DOHH2 (cell line): ENCODE data around the gene TRIM68.

Source experiments
- H3F3A ChIP-seq: fragments of 200-600 bp; sonication (generic), shearing (Covaris generic); 2 replicates; pipeline ENCODE4 v1.6.0; 2016; ENCODE audit warnings: antibody characterized with exemption, mild to moderate bottlenecking; ENCODE audit not compliant: control insufficient read depth, insufficient read depth
- H3K27ac ChIP-seq: fragments of 200-600 bp; sonication (generic); 2 replicates; pipeline ENCODE4 v1.5.1; 2014; ENCODE audit warnings: low read depth, mild to moderate bottlenecking, low read length, moderate library complexity
- H3K27me3 ChIP-seq: fragments of 200-600 bp; sonication (generic); 2 replicates; pipeline ENCODE4 v1.6.1; 2014; ENCODE audit warnings: mild to moderate bottlenecking, low read length, mixed read lengths; ENCODE audit not compliant: control insufficient read depth
- H3K36me3 ChIP-seq: fragments of 200-600 bp; sonication (generic); 2 replicates; pipeline ENCODE4 v1.6.1; 2014; ENCODE audit warnings: mild to moderate bottlenecking, low read length, moderate library complexity, mixed read lengths; ENCODE audit not compliant: control insufficient read depth
- H3K4me1 ChIP-seq: fragments of 200-600 bp; sonication (generic); 2 replicates; pipeline ENCODE4 v1.6.1; 2014; ENCODE audit warnings: mild to moderate bottlenecking, low read length, mixed read lengths; ENCODE audit not compliant: control insufficient read depth
- H3K4me2 ChIP-seq: fragments of 200-600 bp; sonication (generic); 2 replicates; pipeline ENCODE4 v1.6.0; 2014; ENCODE audit warnings: mild to moderate bottlenecking, low read length, moderate library complexity
- H3K4me3 ChIP-seq: fragments of 200-600 bp; sonication (generic); 2 replicates; pipeline ENCODE4 v1.5.1; 2014; ENCODE audit warnings: mild to moderate bottlenecking, low read length, mixed read lengths
- H3K79me2 ChIP-seq: fragments of 200-600 bp; sonication (generic); 2 replicates; pipeline ENCODE4 v1.6.1; 2014; ENCODE audit warnings: mild to moderate bottlenecking, low read length, mixed read lengths; ENCODE audit not compliant: control insufficient read depth
- H3K9me2 ChIP-seq: fragments of 200-600 bp; sonication (generic); replicated peaks from 2 replicates; pipeline ENCODE4 v1.6.1; 2014; ENCODE audit warnings: mild to moderate bottlenecking, low read length, mixed read lengths; ENCODE audit not compliant: control insufficient read depth
- H3K9me3 ChIP-seq: fragments of 200-600 bp; sonication (generic); 2 replicates; pipeline ENCODE4 v1.6.1; 2014; ENCODE audit warnings: antibody characterized with exemption, low read length, mixed read lengths; ENCODE audit not compliant: control insufficient read depth, insufficient read depth
- H4K20me1 ChIP-seq: fragments of 200-600 bp; sonication (generic); 2 replicates; pipeline ENCODE4 v1.6.0; 2014; ENCODE audit warnings: low read depth, mild to moderate bottlenecking, antibody characterized with exemption, low read length, moderate library complexity; ENCODE audit not compliant: control insufficient read depth, insufficient read depth
- EZH2phosphoT487 ChIP-seq: fragments of 200-600 bp; sonication (generic); IDR thresholded peaks from 2 replicates; pipeline ENCODE4 v1.6.1; 2017; ENCODE audit warnings: borderline replicate concordance, mild to moderate bottlenecking, antibody characterized with exemption, low read length, moderate library complexity, mixed read lengths
- TF ChIP-seq, protein P1 (sequence below): fragments of 200-600 bp; sonication (generic); IDR thresholded peaks from one replicate; pipeline ENCODE4 v1.5.1; 2014; ENCODE audit warnings: antibody characterized with exemption, mild to moderate bottlenecking, low read depth, low read length; ENCODE audit not compliant: poor library complexity, severe bottlenecking

The TRIM68 gene

DNA sequence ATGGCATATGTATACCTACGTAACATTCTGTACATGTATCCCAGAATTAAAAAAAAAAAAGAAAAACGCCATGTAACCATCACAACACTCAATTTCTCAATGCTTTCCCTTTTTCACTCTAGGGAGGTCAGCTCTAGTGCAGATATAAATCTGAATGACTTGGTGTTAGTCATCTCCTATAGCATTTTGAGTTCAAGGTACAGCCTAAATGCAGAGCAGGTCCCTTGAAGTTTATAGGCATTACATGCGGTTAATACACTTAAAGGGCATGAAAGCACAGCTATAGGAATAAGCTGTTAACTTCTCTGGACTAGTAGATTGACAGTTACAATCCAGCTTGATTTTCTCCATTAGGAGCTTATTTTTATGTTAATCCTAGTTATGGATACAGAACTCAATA is 42.7 kb downstream of the TRIM68 start:
- no peaks in the 10 kb centered on the region for H3K36me3 ChIP-seq
- H3K9me2 ChIP-seq: no peaks in the 10 kb centered on the region
- H3K27ac ChIP-seq: no peak overlapping the region
- no peak overlapping the region for H3K4me2 ChIP-seq
- H3K4me1 ChIP-seq: no peaks in the 10 kb centered on the region
- H3K9me3 ChIP-seq: no peaks in the 10 kb centered on the region
- H3K79me2 ChIP-seq: no peaks in the 10 kb centered on the region
- no peak for TF ChIP-seq EZH2phosphoT487
- no peak overlapping the region for H3K4me3 ChIP-seq
- no peaks in the 10 kb centered on the region for H3K27me3 ChIP-seq
- no peaks in the 10 kb centered on the region for H4K20me1 ChIP-seq
- H3F3A ChIP-seq: no peaks in the 10 kb centered on the region

- Histone ChIP-seq H3K36me3 (no peaks in the 10 kb centered on the region), H3F3A (no peaks in the 10 kb centered on the region), H3K4me2 (no peak overlapping the region), H4K20me1 (no peaks in the 10 kb centered on the region), H3K27me3 (no peaks in the 10 kb centered on the region), H3K79me2 (no peaks in the 10 kb centered on the region), H3K9me2 (no peaks in the 10 kb centered on the region), H3K9me3 (no peaks in the 10 kb centered on the region), H3K4me3 (no peak overlapping the region), H3K27ac (no peak overlapping the region), H3K4me1 (no peaks in the 10 kb centered on the region)
- TF ChIP-seq EZH2phosphoT487: no peak
- TF ChIP-seq, protein P1, sequence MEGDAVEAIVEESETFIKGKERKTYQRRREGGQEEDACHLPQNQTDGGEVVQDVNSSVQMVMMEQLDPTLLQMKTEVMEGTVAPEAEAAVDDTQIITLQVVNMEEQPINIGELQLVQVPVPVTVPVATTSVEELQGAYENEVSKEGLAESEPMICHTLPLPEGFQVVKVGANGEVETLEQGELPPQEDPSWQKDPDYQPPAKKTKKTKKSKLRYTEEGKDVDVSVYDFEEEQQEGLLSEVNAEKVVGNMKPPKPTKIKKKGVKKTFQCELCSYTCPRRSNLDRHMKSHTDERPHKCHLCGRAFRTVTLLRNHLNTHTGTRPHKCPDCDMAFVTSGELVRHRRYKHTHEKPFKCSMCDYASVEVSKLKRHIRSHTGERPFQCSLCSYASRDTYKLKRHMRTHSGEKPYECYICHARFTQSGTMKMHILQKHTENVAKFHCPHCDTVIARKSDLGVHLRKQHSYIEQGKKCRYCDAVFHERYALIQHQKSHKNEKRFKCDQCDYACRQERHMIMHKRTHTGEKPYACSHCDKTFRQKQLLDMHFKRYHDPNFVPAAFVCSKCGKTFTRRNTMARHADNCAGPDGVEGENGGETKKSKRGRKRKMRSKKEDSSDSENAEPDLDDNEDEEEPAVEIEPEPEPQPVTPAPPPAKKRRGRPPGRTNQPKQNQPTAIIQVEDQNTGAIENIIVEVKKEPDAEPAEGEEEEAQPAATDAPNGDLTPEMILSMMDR: no peak
Measured at GRCh38 chr11:4560467-4560866, 47.6 kb downstream of the TRIM68 start.

DNA sequence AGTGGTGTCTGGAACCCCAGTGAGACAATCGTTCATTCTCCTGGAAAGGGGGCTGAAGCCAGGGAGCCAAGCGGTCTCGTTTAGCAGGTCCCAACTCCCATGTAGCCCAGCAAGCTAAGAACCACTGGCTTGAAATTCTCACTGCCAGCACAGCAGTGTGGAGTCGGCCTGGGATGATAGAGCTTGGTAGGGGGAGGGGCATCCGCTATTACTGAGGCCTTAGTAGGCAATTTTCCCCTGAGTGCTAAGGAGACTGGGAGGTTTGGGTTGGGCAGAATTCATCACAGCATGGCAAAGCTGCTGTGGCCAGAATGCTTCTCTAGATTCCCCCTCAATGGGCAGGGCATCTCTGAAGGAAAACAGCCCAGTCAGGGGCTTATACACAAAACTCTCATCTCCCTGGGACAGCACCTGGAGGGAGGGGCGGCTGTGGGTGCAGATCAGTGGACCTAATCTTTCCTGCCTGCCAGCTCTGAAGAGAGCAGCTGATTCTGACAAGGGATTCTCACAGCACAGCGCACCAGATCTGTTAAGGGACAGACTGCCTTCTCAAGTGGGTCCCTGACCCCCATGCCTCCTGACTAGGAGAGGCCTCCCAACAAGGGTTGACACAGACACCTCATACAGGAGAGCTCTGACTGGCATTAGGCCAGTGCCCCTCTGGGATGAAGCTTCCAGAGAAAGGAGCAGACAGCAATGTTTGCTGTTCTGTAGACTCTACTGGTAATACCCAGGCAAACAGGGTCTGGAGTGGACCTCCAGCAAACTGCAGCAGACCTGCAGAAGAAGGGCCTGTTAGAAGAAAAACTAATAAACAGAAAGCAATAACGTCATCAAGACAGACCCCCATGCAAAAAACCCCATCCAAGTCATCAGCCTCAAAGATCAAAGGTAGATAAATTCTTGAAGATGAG is 48.2 kb downstream of the TRIM68 start:
- no peak overlapping the region for H3K4me2 ChIP-seq
- no peaks in the 10 kb centered on the region for H3K27me3 ChIP-seq
- TF ChIP-seq EZH2phosphoT487: no peak
- TF ChIP-seq, protein P1: no peak
- H3K9me2 ChIP-seq: no peaks in the 10 kb centered on the region
- H3K9me3 ChIP-seq: no peaks in the 10 kb centered on the region
- no peaks in the 10 kb centered on the region for H3K4me1 ChIP-seq
- H3K36me3 ChIP-seq: no peaks in the 10 kb centered on the region
- H3K27ac ChIP-seq: no peak overlapping the region
- no peaks in the 10 kb centered on the region for H3K79me2 ChIP-seq
- H3K4me3 ChIP-seq: no peak overlapping the region
- no peaks in the 10 kb centered on the region for H4K20me1 ChIP-seq
- no peaks in the 10 kb centered on the region for H3F3A ChIP-seq

- no peaks in the 10 kb centered on the region for H4K20me1 ChIP-seq
- no peak overlapping the region for H3K27ac ChIP-seq
- no peaks in the 10 kb centered on the region for H3K4me1 ChIP-seq
- H3K36me3 ChIP-seq: no peaks in the 10 kb centered on the region
- H3K4me2 ChIP-seq: no peak overlapping the region
- no peak for TF ChIP-seq EZH2phosphoT487
- TF ChIP-seq, protein P1: peak; percentile 56
- no peaks in the 10 kb centered on the region for H3F3A ChIP-seq
- H3K27me3 ChIP-seq: no peaks in the 10 kb centered on the region
- no peak overlapping the region for H3K4me3 ChIP-seq
- no peaks in the 10 kb centered on the region for H3K79me2 ChIP-seq
- H3K9me3 ChIP-seq: no peaks in the 10 kb centered on the region
- no peaks in the 10 kb centered on the region; the same call in 1 of the 2 replicates for H3K9me2 ChIP-seq
Measured at GRCh38 chr11:4551346-4551979, 56.6 kb downstream of the TRIM68 start.
